RWPE1 (cell line): ENCODE data around the gene FERMT2.

ENCODE experiments used
- CTCF ChIA-PET: fragments of 350-600 bp; sonication (Branson Sonifier 250); formaldehyde crosslinking; extraction: SDS; loops from one replicate; lab custom pipeline; 2021; lab: Yijun Ruan, JAX
- POLR2A ChIA-PET: fragments of 400-600 bp; formaldehyde crosslinking; extraction: SDS; loops from one replicate; lab custom pipeline; 2020; ENCODE audit warnings: antibody characterized with exemption; ENCODE audit not compliant: low non-redundant PET; lab: Yijun Ruan, JAX
- DNase-seq: peaks from one replicate; pipeline ENCODE4 v3.0.0; 2012; ENCODE audit warnings: low spot score
- H3K27ac ChIP-seq: fragments of 450-650 bp; 2 replicates; pipeline ENCODE4 v1.5.1; 2017
- CTCF ChIP-seq: fragments of 450-650 bp; conservative IDR thresholded peaks from 2 replicates; pipeline ENCODE4 v1.5.1; 2017; ENCODE audit warnings: low read depth, mild to moderate bottlenecking

The FERMT2 gene

DNA sequence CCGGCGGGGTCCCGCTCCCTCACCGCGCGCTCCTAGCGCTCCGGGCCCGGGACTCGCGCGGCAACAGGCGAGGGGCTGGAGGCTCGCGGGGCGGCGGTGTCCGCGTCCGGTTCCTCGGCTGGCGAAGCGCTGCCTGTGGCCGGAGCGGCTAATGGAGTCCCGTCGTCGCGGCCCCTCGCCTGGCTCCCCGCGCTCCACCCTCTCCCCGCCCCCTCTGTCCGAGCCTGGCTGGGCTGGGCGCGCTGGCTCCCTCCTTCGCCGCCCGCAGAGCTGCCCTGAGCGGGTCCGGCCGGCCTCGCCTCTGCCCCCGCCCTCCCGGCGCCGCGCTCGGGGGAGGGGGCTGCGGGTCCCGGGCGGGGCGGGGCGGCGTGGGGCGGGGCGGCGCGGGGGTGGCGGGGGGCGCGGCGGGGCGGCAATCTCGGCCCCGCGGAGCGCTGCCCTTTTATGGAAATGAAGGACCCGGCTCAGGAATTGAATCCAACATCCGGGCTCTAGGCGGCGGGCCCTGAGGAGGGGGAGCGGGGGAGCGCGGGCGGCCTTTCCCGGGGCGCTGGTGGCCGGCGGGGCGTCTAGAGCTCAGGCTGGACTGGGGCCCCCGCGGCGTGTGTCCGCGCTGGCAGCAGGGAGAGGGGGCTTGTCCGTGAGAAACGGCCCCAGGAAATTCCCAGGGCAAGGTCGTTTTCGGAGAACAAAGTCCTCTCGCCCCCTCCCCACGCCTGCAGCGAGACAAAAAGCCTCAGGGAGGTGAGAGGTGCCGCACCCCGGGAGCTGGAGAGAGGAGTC, at the start of gene FERMT2:
TSS of gene FERMT2 (minus strand) at position 153 of the 783 bp plus-strand sequence. CDS start 482 bp downstream, outside the sequence.
- peak within 1 kb of the TSS; percentile 95 for H3K27ac ChIP-seq
- no peak for TF ChIP-seq CTCF
- peak; percentile 71 for DNase-seq
- ChIA-PET POLR2A (interaction anchor here (0.6 to 1.1 kb wide), 3 partner anchors 12 to 84 kb away, joined by 3 read pairs; no protein-coding TSS in a partner anchor), CTCF (interaction anchor here (0.6 to 0.7 kb wide), 3 partner anchors 17 to 115 kb away, joined by 3 to 7 read pairs (median 3); no protein-coding TSS in a partner anchor)

DNA sequence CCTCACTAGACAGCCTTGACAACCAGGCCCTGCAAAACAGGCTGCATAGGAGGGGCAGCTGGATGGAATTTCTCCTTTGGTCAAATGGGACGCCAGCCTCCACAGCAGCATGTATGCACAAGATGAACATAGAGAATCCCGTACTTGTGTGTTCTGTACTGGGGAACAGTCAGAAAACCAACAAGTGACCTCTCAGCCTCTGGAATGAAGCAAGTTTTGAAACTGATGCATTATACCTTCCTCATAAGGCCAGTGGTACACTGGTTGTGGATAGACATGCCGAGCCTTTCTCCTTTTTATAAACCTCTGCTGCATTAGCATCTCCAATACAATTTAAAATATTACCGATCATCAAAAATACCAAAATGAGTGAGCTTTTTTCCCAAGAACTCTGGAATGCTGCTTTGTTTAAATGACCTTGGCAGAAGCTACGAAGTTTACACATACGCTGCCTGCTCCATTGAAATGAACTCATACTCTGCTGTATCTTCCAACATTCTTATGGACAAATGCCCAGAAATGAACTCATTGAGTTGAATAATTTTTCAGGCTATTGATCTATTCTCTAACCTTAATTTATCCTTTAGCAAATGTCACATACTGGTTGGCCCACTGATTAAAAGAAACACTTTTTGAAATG, 47.6 kb upstream of the FERMT2 start:
- ChIA-PET CTCF (no interaction called here), POLR2A (no interaction called here)
- H3K27ac ChIP-seq: no peak overlapping the region

DNA sequence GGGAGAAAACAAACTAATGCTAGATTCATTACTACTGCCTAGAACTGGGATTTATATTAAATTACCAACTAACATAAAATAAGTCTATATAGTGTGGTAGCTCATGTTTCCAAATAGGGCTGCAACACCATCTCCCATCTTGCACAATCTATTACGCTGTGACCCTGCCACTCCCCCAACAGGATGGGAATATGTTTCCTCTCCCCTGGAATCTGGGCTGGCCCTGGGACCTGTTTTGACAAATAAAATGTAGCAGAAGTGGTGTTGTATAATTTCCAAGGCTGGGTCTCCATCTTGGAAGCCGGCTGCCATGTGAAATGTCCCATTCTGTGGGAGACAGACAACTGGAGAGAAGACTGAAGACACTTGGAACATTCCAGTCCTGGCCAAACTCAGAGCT, 45.6 kb upstream of the FERMT2 start:
- no peak for TF ChIP-seq CTCF
- DNase-seq: no peak
- H3K27ac ChIP-seq: no peak overlapping the region
- ChIA-PET CTCF (interaction anchor here (1.1 kb wide), 1 partner anchor 12 kb away, joined by 3 read pairs; no protein-coding TSS in a partner anchor), POLR2A (no interaction called here)

More for the DNA sequence above, 47.6 kb upstream of the FERMT2 start:
- TF ChIP-seq CTCF: no peak
- no peak for DNase-seq

GRCh38 chr14:52995998-52996397, 45.1 kb upstream of the FERMT2 start:
- ChIA-PET POLR2A (no interaction called here), CTCF (interaction anchor here (1.1 kb wide), 1 partner anchor 13 kb away, joined by 3 read pairs; no protein-coding TSS in a partner anchor)
- no peak for TF ChIP-seq CTCF
- DNase-seq: no peak
- H3K27ac ChIP-seq: no peak overlapping the region

GRCh38 chr14:52992236-52992870, 41.5 kb upstream of the FERMT2 start:
- H3K27ac ChIP-seq: no peak overlapping the region
- POLR2A ChIA-PET: no interaction called here
- CTCF ChIA-PET: no interaction called here
- no peak for DNase-seq
- TF ChIP-seq CTCF: no peak

GRCh38 chr14:52988139-52988538, 37.3 kb upstream of the FERMT2 start:
- ChIA-PET CTCF (interaction anchor here (0.7 kb wide), 1 partner anchor 132 kb away, joined by 4 read pairs; no protein-coding TSS in a partner anchor), POLR2A (no interaction called here)
- no peak overlapping the region for H3K27ac ChIP-seq
- no peak for DNase-seq
- no peak for TF ChIP-seq CTCF
